ENCODE data around the gene ETV5. TPM values are rescaled to one million over a fixed set of nuclear protein-coding genes. Genes with fewer than 3 reads are reported as not detected.

Gene ETV5
- total RNA-seq, 2 experiments from 2014 or later: 0.52 to 0.97 TPM

DNA sequence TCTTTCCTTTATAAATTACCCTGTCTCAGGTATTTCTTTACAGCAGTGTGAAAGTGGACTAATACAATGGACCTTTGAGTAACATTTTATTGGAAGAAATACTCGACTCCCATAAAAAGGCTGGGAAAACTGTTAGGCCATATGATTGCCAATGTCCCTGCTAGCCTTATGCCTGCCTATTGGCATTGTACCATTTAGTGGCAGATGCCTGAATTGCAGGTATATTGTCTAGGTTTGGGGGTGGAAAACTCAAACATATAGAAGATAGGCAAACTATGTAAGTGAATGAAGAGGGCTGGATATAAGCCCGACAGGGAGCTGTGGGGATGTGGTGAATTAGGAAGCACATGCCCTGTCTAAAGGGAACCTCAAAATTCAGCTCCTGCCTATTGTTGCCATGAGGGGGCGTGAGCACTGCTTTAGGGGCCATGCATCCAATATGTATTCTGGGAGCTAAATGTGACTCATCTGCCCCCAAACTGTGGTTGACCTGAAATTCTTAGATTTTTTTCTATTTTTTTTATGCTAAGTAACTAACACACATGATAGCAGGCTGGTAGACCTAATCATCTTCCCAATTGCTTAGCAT, 105.9 kb downstream of the ETV5 start:
- CTCF ChIA-PET: interaction anchor here (1.1 to 2.7 kb wide), 4 partner anchors 20 to 537 kb away, joined by 3 to 9 read pairs (median 5); no protein-coding TSS in a partner anchor
- no peaks in the 10 kb centered on the region for H3K9me3 Mint-ChIP-seq (ENCODE audit: insufficient read depth)
- no peak for ATAC-seq
- DNase-seq: peak; percentile 31
- H3K4me1 Mint-ChIP-seq (ENCODE audit: low read depth): no peaks in the 10 kb centered on the region
- no peaks in the 10 kb centered on the region for H3K36me3 Mint-ChIP-seq (ENCODE audit: low read depth)
- H3K4me3 Mint-ChIP-seq: no peak overlapping the region
- H3K27ac Mint-ChIP-seq: no peak overlapping the region
- POLR2A ChIA-PET: no interaction called here
- peaks cover 32% of the 10 kb centered on the region for H3K27me3 Mint-ChIP-seq (ENCODE audit: low read depth)

DNA sequence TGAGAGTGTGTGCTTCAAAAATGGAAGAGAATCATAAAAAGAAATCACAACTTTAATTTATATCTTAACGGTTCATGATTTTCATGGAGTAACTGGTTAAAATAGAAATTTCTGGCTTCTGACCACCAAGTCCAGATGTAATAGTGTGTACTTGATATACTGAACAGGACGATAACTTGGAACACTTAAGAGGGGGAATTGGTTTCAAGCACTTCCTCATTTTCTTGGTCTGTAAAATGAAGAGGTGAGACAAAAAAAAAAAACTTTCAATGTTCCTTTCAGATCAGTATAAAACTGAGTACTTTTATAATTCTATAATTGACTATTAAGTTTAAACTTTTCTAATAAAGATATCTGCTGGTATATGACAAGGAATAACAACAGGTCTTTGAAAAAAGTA, 107.0 kb downstream of the ETV5 start:
- no peak overlapping the region for H3K27ac Mint-ChIP-seq
- DNase-seq (no peak), ATAC-seq (no peak)
- no peaks in the 10 kb centered on the region for H3K36me3 Mint-ChIP-seq (ENCODE audit: low read depth)
- no peaks in the 10 kb centered on the region for H3K4me1 Mint-ChIP-seq (ENCODE audit: low read depth)
- ChIA-PET CTCF (interaction anchor here (2.7 kb wide), 1 partner anchor 19 kb away, joined by 9 read pairs; no protein-coding TSS in a partner anchor), POLR2A (no interaction called here)
- no peaks in the 10 kb centered on the region for H3K9me3 Mint-ChIP-seq (ENCODE audit: insufficient read depth)
- peaks cover 37% of the 10 kb centered on the region for H3K27me3 Mint-ChIP-seq (ENCODE audit: low read depth)
- H3K4me3 Mint-ChIP-seq: no peak overlapping the region

DNA sequence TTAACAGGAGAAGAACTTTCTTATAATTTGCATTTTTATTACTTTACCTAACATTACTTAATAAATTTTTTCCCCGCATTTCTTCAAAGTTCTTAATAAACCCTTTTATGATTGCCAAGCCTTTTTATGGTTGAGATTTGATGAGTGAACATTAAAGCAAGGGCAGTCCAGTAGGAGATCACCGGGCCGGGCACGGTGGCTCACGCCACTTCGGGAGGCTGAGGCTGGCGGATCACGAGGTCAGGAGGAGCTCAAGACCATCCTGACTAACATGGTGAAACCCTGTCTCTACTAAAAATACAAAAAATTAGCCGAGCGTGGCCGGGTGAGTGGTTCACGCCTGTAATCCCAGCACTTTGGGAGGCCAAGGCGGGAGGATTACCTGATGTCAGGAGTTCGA, 109.7 kb downstream of the ETV5 start:
- ChIA-PET POLR2A (no interaction called here), CTCF (no interaction called here)
- Mint-ChIP-seq H3K36me3 (ENCODE audit: low read depth) (no peaks in the 10 kb centered on the region), H3K27ac (no peak overlapping the region), H3K9me3 (ENCODE audit: insufficient read depth) (no peaks in the 10 kb centered on the region), H3K4me1 (ENCODE audit: low read depth) (no peaks in the 10 kb centered on the region), H3K27me3 (ENCODE audit: low read depth) (peaks cover 33% of the 10 kb centered on the region), H3K4me3 (no peak overlapping the region)
- ATAC-seq: no peak
- DNase-seq: no peak

DNA sequence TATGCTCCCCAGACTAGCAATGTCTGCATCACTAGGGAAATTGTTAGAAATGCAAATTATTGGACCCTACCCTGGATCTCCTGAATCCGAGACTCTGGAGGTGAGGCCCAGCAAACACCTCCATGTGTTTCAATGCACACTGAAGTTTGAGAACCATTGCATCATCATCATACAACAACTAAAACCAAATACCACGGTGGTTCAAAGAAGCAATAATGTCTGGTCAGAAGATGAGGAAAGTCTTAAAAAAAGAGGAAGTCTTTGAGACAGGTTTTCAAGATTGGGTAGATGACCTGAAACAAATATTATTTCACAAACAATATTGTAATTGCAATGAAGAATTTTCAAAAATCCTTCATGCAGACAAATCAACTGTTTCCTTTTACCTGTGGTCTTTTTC, 110.8 kb downstream of the ETV5 start:
- POLR2A ChIA-PET: no interaction called here
- H3K4me3 Mint-ChIP-seq: no peak overlapping the region
- no peaks in the 10 kb centered on the region for H3K36me3 Mint-ChIP-seq (ENCODE audit: low read depth)
- CTCF ChIA-PET: interaction anchor here (2.5 kb wide), 1 partner anchor 55 kb away, joined by 6 read pairs; no protein-coding TSS in a partner anchor
- H3K9me3 Mint-ChIP-seq (ENCODE audit: insufficient read depth): no peaks in the 10 kb centered on the region
- ATAC-seq (no peak), DNase-seq (no peak)
- no peaks in the 10 kb centered on the region for H3K4me1 Mint-ChIP-seq (ENCODE audit: low read depth)
- H3K27me3 Mint-ChIP-seq (ENCODE audit: low read depth): peaks cover 31% of the 10 kb centered on the region
- no peak overlapping the region for H3K27ac Mint-ChIP-seq

DNA sequence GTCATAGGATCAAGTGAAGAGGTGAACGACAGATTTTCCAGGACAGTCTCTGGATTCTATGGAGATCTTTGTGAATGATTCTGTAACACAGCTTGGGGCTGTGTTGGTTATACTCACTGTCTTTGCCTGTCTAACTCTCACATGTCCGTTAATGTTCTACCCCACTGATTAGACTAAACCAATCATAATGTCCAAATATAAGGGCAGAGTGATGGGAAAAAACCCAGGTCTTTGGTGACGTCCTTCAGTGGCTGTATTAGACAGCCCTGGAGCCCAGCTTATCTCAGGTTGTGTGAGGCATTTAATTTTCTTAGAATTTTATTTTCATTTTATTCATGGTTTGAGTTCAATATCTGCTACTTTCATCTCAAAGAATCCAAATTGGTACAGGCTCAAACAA, 111.8 kb downstream of the ETV5 start:
- H3K27me3 Mint-ChIP-seq (ENCODE audit: low read depth): peaks cover 28% of the 10 kb centered on the region
- no peaks in the 10 kb centered on the region for H3K36me3 Mint-ChIP-seq (ENCODE audit: low read depth)
- ATAC-seq: no peak

More for the DNA sequence above, 111.8 kb downstream of the ETV5 start:
- no peaks in the 10 kb centered on the region for H3K9me3 Mint-ChIP-seq (ENCODE audit: insufficient read depth)
- POLR2A ChIA-PET: no interaction called here
- CTCF ChIA-PET: interaction anchor here (0.7 to 2.5 kb wide), 4 partner anchors 19 to 798 kb away, joined by 3 to 6 read pairs (median 4); no protein-coding TSS in a partner anchor
- no peak overlapping the region for H3K4me3 Mint-ChIP-seq
- no peak for DNase-seq
- no peaks in the 10 kb centered on the region for H3K4me1 Mint-ChIP-seq (ENCODE audit: low read depth)
- no peak overlapping the region for H3K27ac Mint-ChIP-seq

Other genes with a start within 250 kb of the ETV5 start
- gene TRA2B, start 171.1 kb downstream of the ETV5 start, total RNA-seq: 100 to 1,000 TPM; 271 to 277 TPM